K562 (cell line): Measurements from ENCODE around the gene CENPP. TPM values are rescaled to one million over a fixed set of nuclear protein-coding genes. Genes with fewer than 3 reads are reported as not detected.

ENCODE experiments used
- C11orf30 ChIP-seq: fragments of 450-650 bp; IDR thresholded peaks from 2 replicates; pipeline ENCODE4 v1.6.1; 2016; ENCODE audit warnings: low read depth, mild to moderate bottlenecking
- CHD2 ChIP-seq: IDR thresholded peaks from 2 replicates; pipeline ENCODE4 v1.6.1; 2011; ENCODE audit warnings: low read depth, low read length
- HMG20A ChIP-seq: fragments of 450-650 bp; formaldehyde crosslinking; conservative IDR thresholded peaks from 2 replicates; pipeline ENCODE4 v1.4.0; 2020; ENCODE audit warnings: mild to moderate bottlenecking, mixed read lengths
- HNRNPK ChIP-seq: fragments of 200-400 bp; formaldehyde crosslinking; IDR thresholded peaks from one replicate; pipeline ENCODE4 v1.6.1; 2018; ENCODE audit warnings: mild to moderate bottlenecking, low read depth, low read length; ENCODE audit not compliant: poor library complexity, severe bottlenecking
- HOMEZ ChIP-seq: fragments of 250-450 bp; sonication (Bioruptor Pico); IDR thresholded peaks from 2 replicates; pipeline ENCODE4 v1.4.0; 2020; ENCODE audit warnings: mild to moderate bottlenecking, moderate library complexity
- KLF13 ChIP-seq: fragments of 450-650 bp; IDR thresholded peaks from 2 replicates; pipeline ENCODE4 v1.6.1; 2016; ENCODE audit warnings: missing genetic modification characterization, low read depth, mild to moderate bottlenecking, missing compliant biosample characterization, moderate library complexity, borderline replicate concordance
- KLF6 ChIP-seq: fragments of 250-450 bp; sonication (Bioruptor Pico); IDR thresholded peaks from 2 replicates; pipeline ENCODE4 v1.4.0; 2020; ENCODE audit warnings: mild to moderate bottlenecking, moderate library complexity, borderline replicate concordance
- LEF1 ChIP-seq: fragments of 450-650 bp; IDR thresholded peaks from 2 replicates; pipeline ENCODE4 v1.6.1; 2016; ENCODE audit warnings: mild to moderate bottlenecking
- NFE2 ChIP-seq: IDR thresholded peaks from 2 replicates; pipeline ENCODE4 v1.6.1; 2014; ENCODE audit warnings: antibody characterized with exemption, low read depth
- NFYB ChIP-seq: IDR thresholded peaks from 2 replicates; pipeline ENCODE4 v1.6.1; 2011; ENCODE audit warnings: mild to moderate bottlenecking, moderate library complexity; ENCODE audit not compliant: insufficient read length; ENCODE audit errors: extremely low read depth
- RBBP5 ChIP-seq: fragments of 200-600 bp; sonication (generic); IDR thresholded peaks from 2 replicates; pipeline ENCODE4 v1.6.1; 2012; ENCODE audit warnings: borderline replicate concordance, mild to moderate bottlenecking, low read length, control low read depth, inconsistent platforms; ENCODE audit not compliant: insufficient read depth, poor library complexity, severe bottlenecking
- SMAD1 ChIP-seq: fragments of 150-350 bp; IDR thresholded peaks from 2 replicates; pipeline ENCODE4 v1.6.1; 2014; ENCODE audit warnings: low read length, low read depth; ENCODE audit not compliant: partially characterized antibody
- SP2 ChIP-seq: IDR thresholded peaks from 2 replicates; pipeline ENCODE4 v1.6.1; 2011; ENCODE audit warnings: mild to moderate bottlenecking, low read depth, low read length, moderate library complexity; ENCODE audit not compliant: poor library complexity, severe bottlenecking; ENCODE audit errors: extremely low read depth
- STAG1 ChIP-seq: sonication (generic); formaldehyde crosslinking; IDR thresholded peaks from 2 replicates; pipeline ENCODE4 v1.5.0; 2020; ENCODE audit warnings: missing genetic modification reagents, borderline replicate concordance
- TCFL5 ChIP-seq: fragments of 250-450 bp; sonication (Bioruptor Pico); conservative IDR thresholded peaks from 2 replicates; pipeline ENCODE4 v1.6.1; 2021; ENCODE audit warnings: mild to moderate bottlenecking, moderate library complexity, matching md5 sums
- TEAD2 ChIP-seq: fragments of 450-650 bp; IDR thresholded peaks from 2 replicates; pipeline ENCODE4 v1.6.1; 2016; ENCODE audit warnings: missing genetic modification characterization, control low read depth, missing compliant biosample characterization
- TFAM ChIP-seq: fragments of 250-450 bp; sonication (Bioruptor Pico); conservative IDR thresholded peaks from 2 replicates; pipeline ENCODE4 v1.5.0; 2021; ENCODE audit warnings: mild to moderate bottlenecking, moderate library complexity
- TSC22D4 ChIP-seq: fragments of 450-650 bp; IDR thresholded peaks from 2 replicates; pipeline ENCODE4 v1.6.1; 2016; ENCODE audit warnings: missing genetic modification characterization, missing biosample characterization, control low read depth
- ZNF707 ChIP-seq: fragments of 250-450 bp; sonication (Bioruptor Pico); conservative IDR thresholded peaks from 2 replicates; pipeline ENCODE4 v1.8.0; 2022; ENCODE audit warnings: inconsistent platforms, mild to moderate bottlenecking, moderate library complexity
- ZNF77 ChIP-seq: fragments of 250-450 bp; sonication (Bioruptor Pico); IDR thresholded peaks from 2 replicates; pipeline ENCODE4 v1.5.0; 2020
- ZNF785 ChIP-seq: fragments of 250-450 bp; sonication (Bioruptor Pico); IDR thresholded peaks from 2 replicates; pipeline ENCODE4 v1.4.0; 2020; ENCODE audit warnings: mild to moderate bottlenecking
- polyA plus RNA-seq, 8 experiments: library from polyadenylated mRNA; depleted of rRNA in 4 of 8; stranded (reverse) in 5 of 8; unstranded in 3 of 8; fragments of >200 nt; fragmentation: Nextera tagmentation in 2 of 8; fragmentation: Illumina TruSeq in 1 of 8; extraction: Ambion mirVana in 2 of 8; extraction: Trizol in 1 of 8; gene quantifications; 2 replicates each; pipeline versions ENCODE4 v1.2.1 to v1.2.3, GENCODE V29; 2011 to 2014; ENCODE audit warnings: inconsistent platforms in 1 of 8, missing spikeins in 1 of 8
- total RNA-seq, 7 experiments: library from RNA; depleted of rRNA in 6 of 7; stranded (reverse); fragments of >200 nt in 6 of 7; fragmentation: Illumina TruSeq in 2 of 7; extraction: Trizol in 2 of 7; gene quantifications; 2 replicates each; pipeline versions ENCODE4 v1.2.1 to v1.2.3, GENCODE V29; 2011 to 2021; ENCODE audit warnings: low replicate concordance in 1 of 7
- TF ChIP-seq, protein P1 (sequence below), 2 experiments: fragments of 450-650 bp in 1 of 2; IDR thresholded peaks; 2 replicates each; pipeline ENCODE4 v1.6.1; 2011 to 2017; ENCODE audit warnings: low read depth in 2 of 2, antibody characterized with exemption in 1 of 2, borderline replicate concordance in 1 of 2, low read length in 1 of 2, mild to moderate bottlenecking in 1 of 2, mixed read lengths in 1 of 2; ENCODE audit not compliant: control insufficient read depth in 1 of 2
- TF ChIP-seq, protein P2 (sequence below): fragments of 250-450 bp; sonication (Bioruptor Pico); IDR thresholded peaks from 2 replicates; pipeline ENCODE4 v1.5.0; 2021

CENPP gene
- total and polyA plus RNA-seq, 9 of the 15 experiments (the other 6 are each of a cell fraction or from before 2014, with no cell fraction given) = 8.0 to 28.5 (median 17.9) TPM

- TF ChIP-seq TCFL5 (CRISPR knock-in tag) = 0 out of 2 replicates have a peak, but pooled peaks have one; percentile 2
- peak; percentile 15; the same call in 1 of the 2 replicates for TF ChIP-seq CHD2
- no peak for TF ChIP-seq HNRNPK
- 0 out of 2 replicates have a peak, but pooled peaks have one; percentile 48 for TF ChIP-seq ZNF707 (CRISPR knock-in tag)
- TF ChIP-seq SMAD1 = peak; percentile 46
- TF ChIP-seq ZNF785 = no peak
- no peak for TF ChIP-seq KLF6 (CRISPR knock-in tag)
- TF ChIP-seq, protein P1, sequence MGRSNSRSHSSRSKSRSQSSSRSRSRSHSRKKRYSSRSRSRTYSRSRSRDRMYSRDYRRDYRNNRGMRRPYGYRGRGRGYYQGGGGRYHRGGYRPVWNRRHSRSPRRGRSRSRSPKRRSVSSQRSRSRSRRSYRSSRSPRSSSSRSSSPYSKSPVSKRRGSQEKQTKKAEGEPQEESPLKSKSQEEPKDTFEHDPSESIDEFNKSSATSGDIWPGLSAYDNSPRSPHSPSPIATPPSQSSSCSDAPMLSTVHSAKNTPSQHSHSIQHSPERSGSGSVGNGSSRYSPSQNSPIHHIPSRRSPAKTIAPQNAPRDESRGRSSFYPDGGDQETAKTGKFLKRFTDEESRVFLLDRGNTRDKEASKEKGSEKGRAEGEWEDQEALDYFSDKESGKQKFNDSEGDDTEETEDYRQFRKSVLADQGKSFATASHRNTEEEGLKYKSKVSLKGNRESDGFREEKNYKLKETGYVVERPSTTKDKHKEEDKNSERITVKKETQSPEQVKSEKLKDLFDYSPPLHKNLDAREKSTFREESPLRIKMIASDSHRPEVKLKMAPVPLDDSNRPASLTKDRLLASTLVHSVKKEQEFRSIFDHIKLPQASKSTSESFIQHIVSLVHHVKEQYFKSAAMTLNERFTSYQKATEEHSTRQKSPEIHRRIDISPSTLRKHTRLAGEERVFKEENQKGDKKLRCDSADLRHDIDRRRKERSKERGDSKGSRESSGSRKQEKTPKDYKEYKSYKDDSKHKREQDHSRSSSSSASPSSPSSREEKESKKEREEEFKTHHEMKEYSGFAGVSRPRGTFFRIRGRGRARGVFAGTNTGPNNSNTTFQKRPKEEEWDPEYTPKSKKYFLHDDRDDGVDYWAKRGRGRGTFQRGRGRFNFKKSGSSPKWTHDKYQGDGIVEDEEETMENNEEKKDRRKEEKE (IDR thresholded peaks at IDR 0.05; ENCODE audit: borderline replicate concordance in 1 of 2, control insufficient read depth in 1 of 2, low read depth in 2 of 2, low read length in 1 of 2) = peak; percentile 87 to 98
- no peak for TF ChIP-seq TSC22D4 (tag)
- no peak for TF ChIP-seq SP2
- TF ChIP-seq ZNF77 (CRISPR knock-in tag) = no peak
- peak; percentile 94 for TF ChIP-seq RBBP5
- peak; percentile 64 for TF ChIP-seq KLF13
- no peak for TF ChIP-seq NFYB
- no peak for TF ChIP-seq NFE2
- TF ChIP-seq TFAM (CRISPR knock-in tag) = no peak
- TF ChIP-seq TEAD2 = no peak
- TF ChIP-seq C11orf30 = peak; percentile 99
- TF ChIP-seq STAG1 = no peak
- TF ChIP-seq LEF1 = peak; percentile 87; the same call in 1 of the 2 replicates
- TF ChIP-seq, protein P2, sequence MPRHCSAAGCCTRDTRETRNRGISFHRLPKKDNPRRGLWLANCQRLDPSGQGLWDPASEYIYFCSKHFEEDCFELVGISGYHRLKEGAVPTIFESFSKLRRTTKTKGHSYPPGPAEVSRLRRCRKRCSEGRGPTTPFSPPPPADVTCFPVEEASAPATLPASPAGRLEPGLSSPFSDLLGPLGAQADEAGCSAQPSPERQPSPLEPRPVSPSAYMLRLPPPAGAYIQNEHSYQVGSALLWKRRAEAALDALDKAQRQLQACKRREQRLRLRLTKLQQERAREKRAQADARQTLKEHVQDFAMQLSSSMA (CRISPR knock-in tag) = peak; percentile 23; the same call in 1 of the 2 replicates
- no peak for TF ChIP-seq HOMEZ (CRISPR knock-in tag)
- TF ChIP-seq HMG20A (CRISPR knock-in tag) = no peak
Measured at GRCh38 chr9:92325269-92325990, at the start of gene CENPP, which contains the start of gene NOL8 (continued).
